ENCODE results near the gene MECP2.
"Not testable (repeated sequence)": the region's sequence is repeated elsewhere in the genome, so short reads cannot be mapped to it uniquely, and the experiment has no call there.

Gene MECP2

DNA sequence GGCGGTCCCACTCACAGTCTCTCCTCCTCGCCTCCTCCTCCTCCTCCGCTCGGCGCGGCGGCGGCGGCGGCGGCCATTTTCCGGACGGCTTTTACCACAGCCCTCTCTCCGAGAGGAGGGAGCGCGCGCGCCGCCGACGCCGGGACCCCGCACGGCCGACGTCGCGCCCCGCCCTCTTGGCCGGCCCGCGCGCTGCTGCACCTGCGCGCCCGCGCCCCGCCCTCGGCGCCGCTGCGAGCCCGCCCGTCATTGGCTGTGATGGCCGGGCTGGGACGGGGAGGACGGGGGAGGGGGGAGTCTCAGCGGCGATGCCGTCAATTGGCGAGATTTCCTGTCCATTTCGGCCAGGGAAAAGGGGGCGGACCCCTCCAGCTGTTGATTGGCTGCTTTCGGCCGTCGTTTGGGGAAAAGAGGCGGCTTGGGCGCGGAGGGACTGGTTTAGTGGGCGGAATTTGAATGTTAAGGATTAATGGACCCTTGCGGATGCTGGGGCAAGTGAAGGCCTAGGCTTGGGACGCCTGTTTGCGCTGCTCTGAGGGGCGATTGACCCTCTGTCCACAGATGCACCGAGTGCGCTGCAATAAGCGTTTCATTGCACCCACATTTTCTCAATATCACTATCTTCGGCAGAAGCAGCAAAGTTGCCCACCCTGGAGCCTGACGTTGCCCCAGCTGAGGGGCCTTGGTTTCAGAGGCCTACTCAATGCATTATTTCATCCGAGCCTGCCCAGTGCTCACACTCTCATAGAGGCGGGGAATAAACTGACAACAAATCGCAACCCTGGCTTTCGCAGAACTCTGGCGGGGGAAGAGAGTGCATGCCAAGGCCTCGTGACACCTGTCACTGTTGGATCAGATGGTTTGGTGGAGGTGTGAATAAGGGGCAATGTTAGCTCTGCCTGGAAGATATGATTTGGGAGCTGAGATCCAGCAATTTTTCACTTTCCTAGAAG lies at the start of gene MECP2:
MECP2 (minus strand) TSS at position 129 of the 953 bp plus-strand sequence.
- in situ Hi-C loops (cut with MboI; ENCODE audit: low sequenced_read_pairs) = no loop called here

DNA sequence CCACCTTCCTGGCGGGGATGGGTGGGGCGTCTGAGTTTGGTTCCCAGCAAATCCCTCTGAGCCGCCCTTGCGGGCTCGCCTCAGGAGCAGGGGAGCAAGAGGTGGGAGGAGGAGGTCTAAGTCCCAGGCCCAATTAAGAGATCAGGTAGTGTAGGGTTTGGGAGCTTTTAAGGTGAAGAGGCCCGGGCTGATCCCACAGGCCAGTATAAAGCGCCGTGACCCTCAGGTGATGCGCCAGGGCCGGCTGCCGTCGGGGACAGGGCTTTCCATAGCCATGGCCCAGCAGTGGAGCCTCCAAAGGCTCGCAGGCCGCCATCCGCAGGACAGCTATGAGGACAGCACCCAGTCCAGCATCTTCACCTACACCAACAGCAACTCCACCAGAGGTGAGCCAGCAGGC lies 46.5 kb upstream of the MECP2 start, which contains the start of gene OPN1LW:
OPN1LW (plus strand) TSS at position 234 of the 400 bp plus-strand sequence; CDS start at position 275, 41 bp downstream.
- in situ Hi-C loops (cut with MboI; ENCODE audit: low sequenced_read_pairs) = not testable (repeated sequence)

DNA sequence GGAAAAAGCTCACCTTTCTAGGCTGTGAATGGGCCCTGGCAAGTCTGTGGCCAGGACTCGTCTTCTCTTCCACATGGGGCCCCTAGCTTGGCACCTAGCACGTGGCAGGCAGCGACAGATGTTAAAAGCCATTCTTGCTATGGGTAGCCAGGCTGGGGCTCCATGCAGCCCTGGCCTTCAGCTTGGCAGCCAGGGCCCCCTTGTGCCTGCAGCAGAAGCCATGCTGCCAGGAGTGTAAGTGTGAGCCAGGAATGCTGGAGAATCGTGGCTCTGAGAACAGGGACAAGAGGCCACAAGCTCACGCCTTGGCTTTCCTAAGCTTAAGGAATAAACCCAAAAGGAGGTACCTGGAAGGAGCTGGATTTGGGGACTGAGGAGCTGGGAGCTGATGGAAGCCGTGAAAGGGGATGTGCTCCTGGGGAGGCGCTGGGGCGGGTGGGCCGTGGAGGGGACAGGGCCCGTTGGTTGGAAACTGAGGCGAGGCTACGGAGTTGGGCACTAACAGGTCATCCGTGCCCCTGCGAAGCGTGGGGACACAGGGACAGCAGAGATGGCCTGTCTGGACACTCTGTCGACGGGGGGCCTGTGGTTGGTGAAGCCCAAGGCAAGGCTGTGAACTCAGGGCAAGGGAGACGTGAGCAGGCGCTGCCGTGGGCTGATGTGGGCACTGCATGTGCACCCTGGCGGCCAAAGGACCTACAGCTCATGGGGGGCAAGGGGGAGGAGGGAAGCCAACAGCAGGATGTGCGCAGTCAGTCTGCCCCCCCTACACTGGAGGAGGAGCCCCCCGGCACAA lies 45.6 kb upstream of the MECP2 start:
- in situ Hi-C loops (cut with MboI; ENCODE audit: low sequenced_read_pairs) = no loop called here

DNA sequence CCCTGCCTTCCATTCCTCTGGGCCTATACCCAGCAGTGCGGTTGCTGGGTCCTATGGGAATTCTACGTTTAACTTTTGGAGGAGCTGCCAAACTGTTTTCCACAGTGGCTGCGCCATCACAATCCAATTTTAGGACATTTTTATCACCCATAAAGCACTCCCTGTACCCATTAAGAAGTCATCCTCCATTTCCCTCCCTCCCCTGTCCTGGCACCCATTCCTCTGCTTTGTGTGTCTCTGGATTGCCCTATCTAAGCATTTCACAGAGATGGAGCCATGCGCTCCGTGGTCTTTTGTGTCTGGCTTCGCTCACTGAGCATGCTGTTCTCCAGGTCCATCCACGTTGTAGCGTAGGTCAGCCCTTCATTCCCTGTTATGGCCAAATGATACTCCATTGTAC lies 44.9 kb upstream of the MECP2 start:
- in situ Hi-C loops (cut with MboI; ENCODE audit: low sequenced_read_pairs) = no loop called here

DNA sequence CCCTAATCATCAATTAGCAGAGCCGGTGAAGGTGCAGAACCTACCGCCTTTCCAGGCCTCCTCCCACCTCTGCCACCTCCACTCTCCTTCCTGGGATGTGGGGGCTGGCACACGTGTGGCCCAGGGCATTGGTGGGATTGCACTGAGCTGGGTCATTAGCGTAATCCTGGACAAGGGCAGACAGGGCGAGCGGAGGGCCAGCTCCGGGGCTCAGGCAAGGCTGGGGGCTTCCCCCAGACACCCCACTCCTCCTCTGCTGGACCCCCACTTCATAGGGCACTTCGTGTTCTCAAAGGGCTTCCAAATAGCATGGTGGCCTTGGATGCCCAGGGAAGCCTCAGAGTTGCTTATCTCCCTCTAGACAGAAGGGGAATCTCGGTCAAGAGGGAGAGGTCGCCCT lies 43.2 kb upstream of the MECP2 start:
- in situ Hi-C loops (cut with MboI; ENCODE audit: low sequenced_read_pairs) = no loop called here

DNA sequence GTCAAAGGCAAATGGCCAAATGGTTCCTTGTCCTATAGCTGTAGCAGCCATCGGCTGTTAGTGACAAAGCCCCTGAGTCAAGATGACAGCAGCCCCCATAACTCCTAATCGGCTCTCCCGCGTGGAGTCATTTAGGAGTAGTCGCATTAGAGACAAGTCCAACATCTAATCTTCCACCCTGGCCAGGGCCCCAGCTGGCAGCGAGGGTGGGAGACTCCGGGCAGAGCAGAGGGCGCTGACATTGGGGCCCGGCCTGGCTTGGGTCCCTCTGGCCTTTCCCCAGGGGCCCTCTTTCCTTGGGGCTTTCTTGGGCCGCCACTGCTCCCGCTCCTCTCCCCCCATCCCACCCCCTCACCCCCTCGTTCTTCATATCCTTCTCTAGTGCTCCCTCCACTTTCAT lies 42.7 kb upstream of the MECP2 start:
- in situ Hi-C loops (cut with MboI; ENCODE audit: low sequenced_read_pairs) = no loop called here

DNA sequence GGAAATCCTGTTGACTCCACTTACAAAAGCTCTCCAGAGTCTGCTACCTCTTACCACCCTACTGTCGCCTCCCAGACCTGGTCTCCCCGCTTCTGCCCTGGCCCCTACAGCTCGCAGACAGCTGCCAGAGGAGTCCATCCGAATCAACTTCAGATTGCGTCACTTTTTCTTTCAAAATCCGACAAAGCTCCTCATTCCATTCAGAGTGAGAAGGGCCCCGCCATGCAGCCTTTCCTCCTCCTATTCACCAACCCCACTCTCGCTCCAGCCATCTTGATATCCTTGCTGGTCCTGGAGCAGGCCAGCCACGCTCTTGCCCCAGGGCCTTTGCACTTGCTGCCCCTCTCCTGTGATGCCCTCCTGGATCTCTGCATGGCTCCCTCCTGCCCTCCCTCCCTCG lies 41.3 kb upstream of the MECP2 start:
- in situ Hi-C loops (cut with MboI; ENCODE audit: low sequenced_read_pairs) = no loop called here

DNA sequence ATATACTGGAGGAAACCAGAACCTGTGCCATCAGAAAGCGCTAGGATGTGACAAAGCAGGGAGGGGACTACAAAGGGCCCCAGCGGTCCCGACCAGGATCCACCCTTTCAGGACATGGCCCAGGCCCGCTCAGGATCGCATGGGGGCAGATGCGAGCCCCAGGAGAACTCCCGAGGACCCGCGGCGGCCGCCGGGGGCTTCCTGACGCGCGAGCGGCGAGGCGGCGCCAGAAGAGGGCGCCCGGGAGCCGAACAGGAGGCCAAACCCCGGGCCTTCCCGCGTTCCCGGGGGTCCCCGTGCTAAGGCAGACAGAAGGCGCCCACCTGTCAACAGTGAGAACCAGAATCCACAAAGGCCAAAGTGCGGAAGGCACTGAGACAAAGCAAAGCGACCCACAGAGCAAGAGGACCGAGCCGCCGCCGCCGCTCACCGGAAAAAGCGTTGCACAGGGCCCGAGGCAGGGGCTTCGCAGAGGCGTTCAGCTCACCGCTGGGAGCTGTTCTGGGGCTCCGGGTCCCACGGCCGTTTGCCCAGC lies 39.2 kb upstream of the MECP2 start:
- in situ Hi-C loops (cut with MboI; ENCODE audit: low sequenced_read_pairs) = no loop called here

DNA sequence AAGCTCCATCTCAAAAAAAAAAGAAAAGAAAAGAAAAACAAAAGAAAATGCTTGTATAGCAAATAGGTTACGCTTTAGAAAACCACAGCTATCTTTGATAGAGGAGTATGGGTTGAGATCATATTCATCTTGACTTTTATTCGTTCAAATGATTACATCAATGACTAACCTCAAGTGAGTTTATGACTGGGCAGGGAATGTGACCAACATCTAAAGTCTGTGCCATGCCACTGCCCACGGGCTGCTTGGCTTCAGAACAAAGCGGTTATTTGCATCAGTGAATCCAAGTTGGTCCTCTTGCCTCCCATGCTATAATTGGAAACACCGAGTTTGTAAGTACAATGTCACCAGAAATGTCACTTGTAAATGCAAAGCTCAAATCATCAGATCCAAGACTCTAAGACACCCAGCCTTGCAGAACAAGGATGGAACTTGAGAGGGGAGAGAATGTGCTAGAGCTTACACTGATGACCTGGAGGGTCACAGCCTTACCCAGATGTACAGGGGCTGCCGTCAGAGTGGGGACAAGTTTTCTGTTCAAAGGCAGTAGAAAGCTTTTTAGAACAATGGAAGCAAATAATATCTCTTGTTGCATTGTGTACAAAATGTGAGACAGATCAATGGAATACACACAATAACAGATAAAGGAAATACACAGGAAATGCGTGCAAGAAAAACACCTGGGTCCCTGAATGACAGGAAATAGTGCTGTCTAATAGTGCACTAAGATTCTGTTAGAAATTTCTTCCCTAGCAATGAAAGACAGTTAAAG lies 38.1 kb upstream of the MECP2 start:
- in situ Hi-C loops (cut with MboI; ENCODE audit: low sequenced_read_pairs) = no loop called here

DNA sequence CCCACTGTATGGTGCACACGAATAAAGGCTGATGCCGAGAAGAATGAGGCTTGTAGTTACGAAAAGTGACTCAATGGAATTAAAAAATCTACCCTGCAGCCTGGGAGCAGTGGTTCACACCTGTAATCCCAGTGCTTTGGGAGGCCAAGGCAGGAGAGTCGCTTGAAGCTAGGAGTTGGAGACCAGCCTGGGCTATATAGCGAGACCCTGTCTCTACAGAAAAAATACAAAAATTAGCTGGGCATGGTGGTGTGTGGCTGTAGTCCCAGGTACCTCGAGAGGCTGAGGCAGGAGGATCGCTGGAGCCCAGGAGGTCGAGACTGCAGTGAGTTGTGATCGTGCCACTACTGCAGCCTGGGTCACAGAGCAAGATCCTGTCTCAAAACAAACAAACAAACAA lies 34.8 kb upstream of the MECP2 start:
- in situ Hi-C loops (cut with MboI; ENCODE audit: low sequenced_read_pairs) = no loop called here

DNA sequence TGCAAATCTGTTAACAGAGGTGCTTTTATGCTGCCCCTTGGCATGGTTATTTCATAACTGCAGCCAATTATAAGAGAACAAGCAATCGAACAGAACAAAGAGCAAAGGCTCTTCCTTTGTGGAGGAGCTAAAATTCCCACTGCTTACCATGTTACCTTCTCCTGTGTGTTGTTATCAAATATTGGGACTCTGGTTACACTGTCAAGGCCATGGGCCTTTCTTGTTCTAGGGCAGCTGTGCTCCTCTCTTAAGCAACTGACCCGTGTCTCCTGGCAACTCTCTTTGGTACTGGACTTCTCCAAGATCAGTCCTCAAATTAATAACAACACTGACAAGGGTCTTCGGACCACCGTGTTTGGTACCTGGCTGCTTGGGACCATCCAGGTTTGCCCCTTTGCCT lies 34.4 kb upstream of the MECP2 start:
- in situ Hi-C loops (cut with MboI; ENCODE audit: low sequenced_read_pairs) = no loop called here

DNA sequence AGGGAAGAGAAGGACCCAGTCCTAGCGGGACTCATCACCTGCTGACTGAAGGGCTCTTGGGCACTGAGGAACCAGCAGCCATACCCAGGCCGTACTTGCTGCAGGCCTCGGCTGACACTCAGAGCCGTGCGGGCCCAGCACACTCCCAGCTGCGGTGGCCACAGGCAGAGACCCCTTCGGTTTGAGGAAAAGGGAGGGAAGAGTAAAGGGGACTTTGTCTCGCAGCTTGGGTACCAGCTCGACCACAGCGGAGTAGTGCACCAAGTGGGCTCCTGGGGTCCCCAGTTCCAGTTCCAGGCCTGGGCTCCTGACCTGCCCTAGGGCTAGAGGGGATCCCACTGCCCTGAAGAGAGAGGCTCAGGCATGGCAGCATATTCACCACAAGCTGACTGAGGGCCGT lies 28.6 kb upstream of the MECP2 start:
- in situ Hi-C loops (cut with MboI; ENCODE audit: low sequenced_read_pairs) = no loop called here

DNA sequence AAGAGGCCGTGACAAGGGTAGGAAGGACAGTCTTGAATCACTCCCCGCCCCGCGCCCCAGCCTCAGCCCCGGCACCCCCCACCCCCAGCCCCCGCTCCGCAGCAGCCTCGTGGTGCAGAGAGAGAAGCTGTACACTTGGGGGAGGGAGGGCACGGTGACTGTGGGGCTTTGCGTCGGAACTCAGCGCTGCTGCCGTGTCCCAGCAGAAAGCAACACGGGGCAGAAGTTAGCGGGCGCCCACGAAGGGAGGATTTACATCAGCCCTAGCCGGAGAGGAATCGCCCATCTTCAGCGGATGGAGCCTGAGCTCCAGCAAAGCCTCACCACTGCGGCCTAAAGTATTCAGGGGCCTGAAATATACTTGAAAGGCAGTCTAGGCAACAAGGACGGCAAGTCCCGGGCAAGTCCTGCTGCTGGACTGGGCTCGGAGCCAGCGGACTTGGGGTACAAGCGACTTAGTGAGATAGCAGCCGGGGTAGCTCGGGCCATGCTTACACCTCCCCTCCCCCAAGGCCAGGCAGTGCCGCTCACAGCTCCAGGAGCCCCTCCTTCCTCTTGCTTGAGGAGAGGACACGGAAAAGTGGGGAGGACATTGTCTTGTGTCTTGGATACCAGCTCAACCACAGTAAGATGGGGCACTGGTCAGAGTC lies 28.0 kb upstream of the MECP2 start:
- in situ Hi-C loops (cut with MboI; ENCODE audit: low sequenced_read_pairs) = no loop called here

DNA sequence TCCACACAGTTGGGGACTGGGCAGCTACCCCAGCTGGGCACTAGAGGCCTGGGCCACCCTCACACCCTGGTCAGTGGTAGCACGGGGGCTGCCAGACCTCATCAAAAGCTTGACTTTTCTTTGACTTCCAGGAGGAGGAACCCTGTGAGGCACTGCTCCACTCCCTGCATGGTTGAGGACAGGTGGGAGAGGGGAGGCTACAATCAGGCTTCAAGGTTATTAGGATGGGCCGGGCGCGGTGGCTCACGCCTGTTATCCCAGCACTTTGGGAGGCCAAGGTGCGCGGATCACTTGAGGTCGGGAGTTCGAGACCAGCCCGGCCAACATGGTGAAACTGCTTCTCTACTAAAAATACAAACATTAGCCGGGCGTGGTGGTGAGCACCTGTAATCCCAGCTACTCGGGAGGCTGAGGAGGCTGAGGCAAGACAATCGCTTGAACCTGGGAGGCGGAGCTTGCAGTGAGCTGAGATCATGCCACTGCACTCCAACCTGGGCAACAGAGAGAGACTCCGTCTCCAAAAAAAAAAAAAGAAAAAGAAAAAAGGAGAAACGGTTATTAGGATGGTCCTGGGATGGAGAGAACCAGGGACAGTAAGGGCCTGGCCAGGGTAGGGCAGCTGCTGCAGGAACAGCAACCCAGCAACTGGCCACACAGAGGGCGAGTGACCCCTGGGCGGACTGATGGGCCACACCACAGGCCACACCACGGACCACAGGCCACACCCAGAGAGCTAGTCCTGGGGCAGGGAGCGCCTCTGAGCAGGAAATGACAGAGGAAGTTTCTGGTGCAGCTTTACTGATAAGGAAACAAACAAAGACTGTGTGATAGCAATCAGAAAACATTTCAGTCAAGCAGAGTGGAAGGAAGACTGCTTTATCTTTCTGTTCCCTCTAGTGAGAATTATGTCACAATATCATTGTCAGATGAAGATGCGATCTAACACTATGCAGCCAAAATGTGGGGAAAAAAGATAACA lies 26.0 kb upstream of the MECP2 start:
- in situ Hi-C loops (cut with MboI; ENCODE audit: low sequenced_read_pairs) = no loop called here

DNA sequence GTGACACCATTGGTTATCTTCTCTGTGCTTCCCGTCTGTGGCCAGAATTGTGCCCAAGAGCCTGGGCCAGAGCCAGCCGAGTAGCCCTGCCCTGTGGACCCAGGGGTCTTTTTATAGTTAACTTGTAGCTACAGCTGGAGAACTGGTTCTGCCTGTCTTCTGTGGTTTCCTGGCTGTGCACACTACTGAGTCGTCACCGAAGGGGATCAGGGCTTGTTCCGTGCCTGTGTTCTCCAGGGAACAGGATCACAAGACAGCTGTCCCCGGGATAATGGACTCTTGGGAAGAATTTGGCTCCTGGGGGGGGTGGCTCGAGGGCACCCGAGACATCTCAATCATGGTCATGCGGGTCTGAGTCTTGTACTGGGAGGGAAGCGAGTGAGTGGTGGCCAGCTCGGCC lies 24.4 kb upstream of the MECP2 start:
- in situ Hi-C loops (cut with MboI; ENCODE audit: low sequenced_read_pairs) = no loop called here

DNA sequence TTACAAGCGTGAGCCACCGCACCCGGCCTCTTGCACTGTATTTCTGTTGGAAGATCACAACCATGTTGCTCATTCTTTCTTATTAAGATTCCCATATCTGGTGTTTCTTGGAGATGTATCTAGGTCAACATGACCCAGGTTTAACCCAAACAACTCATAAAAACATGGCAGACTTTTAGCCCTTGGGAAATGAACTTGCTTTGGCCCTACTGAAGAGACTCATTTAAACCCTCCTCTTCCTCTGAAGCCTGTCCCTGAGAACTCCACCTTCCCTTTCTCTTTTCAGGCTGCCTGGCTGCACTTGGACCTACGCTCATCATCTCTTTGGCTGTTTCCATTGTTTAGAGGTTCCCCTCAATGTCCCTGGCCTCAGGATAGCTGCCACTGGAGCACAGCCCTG lies 23.7 kb upstream of the MECP2 start:
- in situ Hi-C loops (cut with MboI; ENCODE audit: low sequenced_read_pairs) = no loop called here

DNA sequence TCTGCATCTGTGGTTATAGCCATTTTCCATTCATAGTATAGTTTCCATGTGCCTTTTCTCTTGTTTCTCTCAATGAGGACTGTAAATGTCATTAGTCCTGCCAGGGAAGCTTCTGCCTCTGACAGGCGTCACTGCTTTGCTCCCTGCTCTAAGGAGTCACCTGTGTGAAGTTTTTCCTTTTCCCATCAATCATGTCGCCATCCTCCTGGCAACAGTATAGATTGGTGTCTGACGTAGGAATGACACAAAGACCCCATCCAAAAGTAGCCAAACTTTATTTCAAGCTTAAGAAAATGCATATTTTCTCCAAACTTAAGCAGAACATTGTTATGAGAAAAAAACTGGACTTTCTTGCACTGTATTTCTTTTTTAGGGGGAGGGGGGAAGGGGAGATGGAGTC lies 23.1 kb upstream of the MECP2 start:
- in situ Hi-C loops (cut with MboI; ENCODE audit: low sequenced_read_pairs) = no loop called here

DNA sequence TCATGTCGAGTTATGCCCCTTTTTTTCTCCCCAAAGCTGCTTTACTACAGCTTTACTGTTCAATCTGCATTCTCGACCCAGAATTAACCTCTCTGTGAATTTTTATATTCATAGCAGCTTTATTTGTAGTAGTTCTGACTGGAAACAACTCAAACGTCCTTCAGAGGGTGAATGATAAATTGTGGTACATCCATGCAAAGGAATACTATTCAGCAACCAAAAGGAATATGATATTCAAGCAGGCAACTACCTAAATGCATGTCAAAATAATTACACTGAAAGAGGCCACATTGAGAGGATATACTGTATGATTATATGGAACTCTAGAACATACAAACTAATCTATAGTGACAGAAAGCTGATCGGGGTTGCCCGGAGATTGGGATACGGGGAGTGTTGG lies 20.0 kb upstream of the MECP2 start:
- in situ Hi-C loops (cut with MboI; ENCODE audit: low sequenced_read_pairs) = no loop called here

Measured in HL-60/S4 treated with retinoic acid at 250 ng/mL for 4 days and 3 days (cell line).